Activated T-helper 17 cell treated with anti-CD3 and anti-CD28 coated beads, Interleukin-2, amount 50 U/mL, for 72 hours (primary cell): ENCODE measurements around the gene MATN4. TPM values are rescaled to one million over a fixed set of nuclear protein-coding genes. Genes with fewer than 3 reads are reported as not detected.
A peak's percentile ranks its signal among the peaks of the same experiment; 100 is the strongest.
"Not testable (repeated sequence)": the region's sequence is repeated elsewhere in the genome, so short reads cannot be mapped to it uniquely, and the experiment has no call there.

Experiments used
- ATAC-seq: fragments of 150-1000 bp; cut with Tn5 transposase; replicated peaks from 2 replicates; pipeline ENCODE4 v1.10.0; 2021; ENCODE audit warnings: mild to moderate bottlenecking, moderate library complexity
- H3K27ac Mint-ChIP-seq: one replicate; pipeline ENCODE4 v1.8.0; 2022; ENCODE audit warnings: mixed read lengths
- H3K27me3 Mint-ChIP-seq: one replicate; pipeline ENCODE4 v1.8.0; 2022; ENCODE audit warnings: mixed read lengths
- H3K36me3 Mint-ChIP-seq: one replicate; pipeline ENCODE4 v1.8.0; 2022; ENCODE audit warnings: low read depth, mild to moderate bottlenecking, mixed read lengths
- H3K4me1 Mint-ChIP-seq: one replicate; pipeline ENCODE4 v1.8.0; 2022; ENCODE audit warnings: mixed read lengths
- H3K4me3 Mint-ChIP-seq: one replicate; pipeline ENCODE4 v1.8.0; 2022; ENCODE audit warnings: mild to moderate bottlenecking, mixed read lengths
- H3K9me3 Mint-ChIP-seq: one replicate; pipeline ENCODE4 v1.8.0; 2022; ENCODE audit warnings: mixed read lengths
- total RNA-seq, 2 donors: library from RNA; stranded (reverse); gene quantifications; one replicate each; pipeline ENCODE4 v1.2.3, GENCODE V29; 2022

The MATN4 gene, protein sequence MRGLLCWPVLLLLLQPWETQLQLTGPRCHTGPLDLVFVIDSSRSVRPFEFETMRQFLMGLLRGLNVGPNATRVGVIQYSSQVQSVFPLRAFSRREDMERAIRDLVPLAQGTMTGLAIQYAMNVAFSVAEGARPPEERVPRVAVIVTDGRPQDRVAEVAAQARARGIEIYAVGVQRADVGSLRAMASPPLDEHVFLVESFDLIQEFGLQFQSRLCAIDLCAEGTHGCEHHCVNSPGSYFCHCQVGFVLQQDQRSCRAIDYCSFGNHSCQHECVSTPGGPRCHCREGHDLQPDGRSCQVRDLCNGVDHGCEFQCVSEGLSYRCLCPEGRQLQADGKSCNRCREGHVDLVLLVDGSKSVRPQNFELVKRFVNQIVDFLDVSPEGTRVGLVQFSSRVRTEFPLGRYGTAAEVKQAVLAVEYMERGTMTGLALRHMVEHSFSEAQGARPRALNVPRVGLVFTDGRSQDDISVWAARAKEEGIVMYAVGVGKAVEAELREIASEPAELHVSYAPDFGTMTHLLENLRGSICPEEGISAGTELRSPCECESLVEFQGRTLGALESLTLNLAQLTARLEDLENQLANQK
- under 1 TPM; 0.11 to 0.66 TPM for total RNA-seq

GRCh38 chr20:45308117-45308778, at the start of gene MATN4:
Gene MATN4 (minus strand): TSS chr20:45308299. CDS start chr20:45305582, 2,717 bp downstream.
- ATAC-seq, result no peak
- Mint-ChIP-seq H3K36me3 (no peaks in the 10 kb centered on the region), H3K27ac (no peak within 1 kb of the TSS), H3K27me3 (peaks cover 29% of the 10 kb centered on the region), H3K9me3 (no peaks in the 10 kb centered on the region), H3K4me3 (no peak within 1 kb of the TSS), H3K4me1 (peaks cover 12% of the 10 kb centered on the region)

DNA sequence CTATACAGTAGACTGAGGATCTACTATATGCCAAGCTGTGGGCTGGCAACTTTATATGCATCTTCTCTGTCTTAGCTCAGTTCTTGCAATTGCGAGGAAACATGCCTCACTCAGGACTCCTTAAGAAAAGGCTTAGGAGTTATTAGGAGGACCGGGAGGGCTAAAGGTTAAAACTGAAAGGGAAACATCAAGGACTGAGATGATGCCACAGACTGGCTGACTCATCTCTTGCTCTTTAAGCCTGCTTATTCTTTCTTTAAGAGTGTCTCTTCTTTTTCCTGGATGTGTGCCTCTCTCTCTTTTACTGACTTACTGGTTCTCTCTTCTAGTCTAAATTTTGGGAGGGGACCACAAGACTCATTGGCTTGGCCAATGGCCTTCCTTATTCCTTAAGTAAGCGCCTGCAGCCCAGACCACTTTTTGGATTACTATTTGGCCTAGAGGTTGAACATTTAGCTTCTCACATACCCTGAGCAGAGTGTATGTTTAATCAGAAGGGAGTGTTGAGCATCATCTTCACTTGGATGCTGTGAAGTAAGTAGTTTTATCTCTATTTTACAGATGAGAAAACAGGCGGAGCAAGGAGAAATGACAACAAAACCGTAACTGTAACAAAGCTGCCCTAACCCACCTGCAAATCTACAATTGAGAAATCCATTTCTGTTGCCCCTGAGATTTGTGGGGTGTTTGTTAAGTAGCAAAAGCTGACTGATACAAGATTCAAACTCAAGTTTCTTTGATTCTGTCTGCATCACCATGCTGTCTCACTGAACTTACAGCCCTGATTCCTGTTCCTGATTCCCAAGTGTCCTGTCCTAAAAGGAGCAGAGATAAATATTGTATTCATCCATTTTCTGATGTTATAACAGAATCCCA, 47.3 kb upstream of the MATN4 start:
- H3K36me3 Mint-ChIP-seq, result no peaks in the 10 kb centered on the region
- peak; percentile 82 for ATAC-seq
- no peaks in the 10 kb centered on the region for H3K27me3 Mint-ChIP-seq
- H3K9me3 Mint-ChIP-seq, result no peaks in the 10 kb centered on the region
- H3K27ac Mint-ChIP-seq, result peak overlapping the region; percentile 74
- peaks cover 31% of the 10 kb centered on the region for H3K4me1 Mint-ChIP-seq
- H3K4me3 Mint-ChIP-seq, result peak overlapping the region; percentile 71

GRCh38 chr20:45354423-45355208, 46.5 kb upstream of the MATN4 start:
- no peaks in the 10 kb centered on the region for H3K36me3 Mint-ChIP-seq
- H3K9me3 Mint-ChIP-seq, result no peaks in the 10 kb centered on the region
- no peaks in the 10 kb centered on the region for H3K27me3 Mint-ChIP-seq
- peaks cover 31% of the 10 kb centered on the region for H3K4me1 Mint-ChIP-seq
- H3K27ac Mint-ChIP-seq, result peak overlapping the region; percentile 74
- peak overlapping the region; percentile 71 for H3K4me3 Mint-ChIP-seq
- peak; percentile 75 for ATAC-seq

DNA sequence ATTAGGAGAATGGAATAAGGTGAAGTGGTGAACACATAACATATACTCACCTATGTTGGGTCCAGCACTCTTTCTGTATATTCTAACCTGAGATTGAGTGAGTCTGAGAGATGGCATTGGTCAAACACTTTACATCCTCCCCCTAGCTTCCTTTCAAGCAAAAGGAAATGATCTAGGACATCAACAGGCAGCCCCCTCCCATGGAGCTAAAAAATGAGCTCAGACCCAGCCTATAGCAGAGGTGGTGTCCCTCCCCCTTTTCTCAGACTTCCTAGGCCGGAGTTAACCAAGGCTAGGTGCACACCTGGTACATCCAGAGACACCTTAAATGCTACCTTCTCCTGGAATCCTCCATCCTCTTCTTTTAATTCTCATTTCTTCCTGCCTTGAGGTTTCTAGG, 45.6 kb upstream of the MATN4 start:
- Mint-ChIP-seq H3K27me3 (no peaks in the 10 kb centered on the region), H3K36me3 (no peaks in the 10 kb centered on the region), H3K9me3 (no peaks in the 10 kb centered on the region), H3K27ac (peak overlapping the region; percentile 74), H3K4me1 (peaks cover 31% of the 10 kb centered on the region), H3K4me3 (peak overlapping the region; percentile 71)
- ATAC-seq, result no peak

DNA sequence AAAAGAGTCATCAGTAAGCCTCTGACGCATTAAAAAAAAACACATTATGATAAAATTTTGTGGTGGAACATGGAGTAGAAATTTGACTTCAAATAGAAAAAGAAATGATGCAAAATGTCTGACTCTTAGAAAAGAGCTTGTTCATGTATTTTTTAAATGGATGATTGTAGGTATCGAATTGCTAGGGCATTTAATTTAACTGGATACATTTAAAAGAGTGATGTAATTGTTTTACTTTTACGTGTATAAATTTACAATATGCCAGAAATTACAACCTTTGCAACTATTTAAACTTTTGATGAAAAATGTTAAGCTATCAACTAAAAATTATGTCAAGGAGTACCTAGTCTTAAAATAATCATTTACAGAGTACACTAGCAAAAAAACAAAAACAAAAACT, 44.6 kb upstream of the MATN4 start:
- H3K4me1 Mint-ChIP-seq, result peaks cover 27% of the 10 kb centered on the region
- no peaks in the 10 kb centered on the region for H3K27me3 Mint-ChIP-seq
- ATAC-seq, result no peak
- no peaks in the 10 kb centered on the region for H3K9me3 Mint-ChIP-seq
- no peak overlapping the region for H3K27ac Mint-ChIP-seq
- no peak overlapping the region for H3K4me3 Mint-ChIP-seq
- peaks cover 1% of the 10 kb centered on the region for H3K36me3 Mint-ChIP-seq

GRCh38 chr20:45350795-45351194, 42.7 kb upstream of the MATN4 start:
- H3K36me3 Mint-ChIP-seq, result peaks cover 17% of the 10 kb centered on the region
- H3K27ac Mint-ChIP-seq, ATAC-seq, H3K27me3 Mint-ChIP-seq, H3K4me3 Mint-ChIP-seq, H3K9me3 Mint-ChIP-seq: not testable (repeated sequence)
- H3K4me1 Mint-ChIP-seq, result peaks cover 27% of the 10 kb centered on the region

DNA sequence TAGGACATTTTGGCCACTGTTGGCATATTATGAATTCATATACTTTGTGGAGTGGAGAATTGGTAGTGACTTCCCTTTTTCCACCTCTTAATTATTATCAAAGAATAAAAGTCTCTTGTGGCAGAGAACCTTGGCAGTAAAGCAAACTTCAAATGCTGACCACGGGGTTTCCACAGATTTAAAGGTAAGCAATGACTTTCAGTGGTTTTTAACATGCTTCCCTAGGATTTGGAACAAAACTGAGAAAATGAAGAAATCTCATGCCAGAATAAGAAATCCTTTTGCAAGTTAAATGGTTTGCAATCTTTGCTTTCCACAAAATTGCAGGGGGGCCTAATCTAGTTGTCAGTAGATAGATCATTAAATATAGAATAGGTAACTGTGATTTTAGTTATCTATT, 42.1 kb upstream of the MATN4 start:
- Mint-ChIP-seq H3K4me1 (peaks cover 25% of the 10 kb centered on the region), H3K27ac (no peak overlapping the region), H3K4me3 (no peak overlapping the region), H3K9me3 (no peaks in the 10 kb centered on the region), H3K27me3 (no peaks in the 10 kb centered on the region), H3K36me3 (peaks cover 17% of the 10 kb centered on the region)
- ATAC-seq, result no peak

- peak; percentile 82 for ATAC-seq
- H3K27ac Mint-ChIP-seq, result peak within 1 kb of the TSS; percentile 74
- peaks cover 8% of the 10 kb centered on the region for H3K4me1 Mint-ChIP-seq
- H3K9me3 Mint-ChIP-seq, result no peaks in the 10 kb centered on the region
- H3K4me3 Mint-ChIP-seq, result peak within 1 kb of the TSS; percentile 93
- peaks cover 30% of the 10 kb centered on the region for H3K36me3 Mint-ChIP-seq
- H3K27me3 Mint-ChIP-seq, result no peaks in the 10 kb centered on the region
Observed at GRCh38 chr20:45347936-45348778, 40.1 kb upstream of the MATN4 start, which contains the start of gene SDC4. Gene SDC4 (minus strand): TSS chr20:45348424. CDS start chr20:45348384, 40 bp downstream.

DNA sequence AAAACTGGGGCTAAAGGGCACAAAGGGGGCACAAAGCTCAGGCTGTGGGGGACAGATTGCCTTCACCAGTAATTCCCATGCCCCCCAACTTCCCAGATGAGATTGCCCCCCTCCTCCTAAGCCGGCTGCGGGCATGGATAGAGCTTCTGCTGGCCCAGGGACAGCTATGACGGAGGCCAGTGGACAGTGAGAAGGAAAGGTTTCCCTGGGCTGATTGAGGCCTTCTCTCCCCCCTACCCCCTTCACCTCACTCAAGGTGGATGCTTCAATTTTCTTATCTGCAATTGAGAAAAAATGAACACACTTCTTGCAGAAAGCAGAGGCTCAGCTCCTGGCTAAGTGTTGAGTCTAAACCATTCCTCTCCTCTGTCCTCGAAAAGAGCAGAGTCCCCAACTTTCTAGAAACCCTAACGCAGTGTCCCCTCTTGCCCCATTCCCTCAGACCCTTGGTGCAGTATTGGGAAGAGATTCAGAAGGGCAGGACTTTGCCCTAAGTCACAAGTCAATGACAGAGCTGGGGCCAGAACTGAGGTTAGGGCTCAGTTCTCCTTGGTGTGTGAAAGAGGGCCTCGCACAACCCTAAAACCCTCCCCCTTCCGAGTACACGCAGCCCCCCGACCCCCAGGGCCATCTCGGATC, 39.3 kb upstream of the MATN4 start:
- peak; percentile 17 for ATAC-seq
- H3K27me3 Mint-ChIP-seq, result no peaks in the 10 kb centered on the region
- H3K4me1 Mint-ChIP-seq, result peaks cover 8% of the 10 kb centered on the region
- H3K4me3 Mint-ChIP-seq, result peak overlapping the region; percentile 93
- peak overlapping the region; percentile 74 for H3K27ac Mint-ChIP-seq
- peaks cover 30% of the 10 kb centered on the region for H3K36me3 Mint-ChIP-seq
- no peaks in the 10 kb centered on the region for H3K9me3 Mint-ChIP-seq

DNA sequence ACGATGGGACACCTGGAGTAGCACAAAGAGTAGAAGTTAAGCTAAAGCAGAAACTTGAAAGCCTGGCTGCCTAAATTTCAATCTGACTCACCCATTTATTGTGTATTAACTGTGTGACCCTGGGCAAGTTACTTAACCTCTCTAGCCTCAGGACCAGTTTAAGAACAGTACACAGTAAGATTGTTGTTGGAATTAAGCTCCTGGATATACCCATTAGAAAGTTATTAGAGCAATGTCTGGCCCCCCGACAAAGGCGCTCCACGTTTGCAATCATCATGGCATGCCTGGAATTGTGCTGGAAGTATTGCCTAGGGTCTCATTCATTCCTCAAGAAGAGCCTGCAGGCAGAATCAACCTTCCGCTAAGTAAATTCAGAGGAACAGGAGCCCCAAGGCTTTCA, 38.8 kb upstream of the MATN4 start:
- Mint-ChIP-seq H3K27ac (peak overlapping the region; percentile 14), H3K4me1 (peaks cover 8% of the 10 kb centered on the region)
- peak; percentile 12 for ATAC-seq

DNA sequence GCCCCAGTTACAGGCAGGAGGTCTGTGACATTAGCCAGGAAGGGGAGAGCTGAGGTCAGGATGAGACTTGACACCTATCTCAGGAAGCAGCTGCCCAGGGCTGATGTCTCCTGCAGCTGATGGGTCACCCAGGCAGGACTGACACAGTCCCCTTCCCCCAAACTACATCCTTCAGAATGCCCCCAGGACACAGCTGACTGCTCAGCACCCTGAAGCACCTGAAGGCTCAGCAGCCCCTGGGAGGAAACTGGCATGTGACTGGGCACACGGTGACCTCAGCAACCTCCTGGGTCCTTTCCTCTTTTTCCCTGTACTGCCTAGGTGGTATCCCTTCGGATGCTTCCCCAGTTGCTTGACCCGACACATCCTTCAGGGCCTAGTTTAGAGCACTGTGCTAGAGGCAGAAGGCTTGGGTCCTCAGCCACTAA, 38.2 kb upstream of the MATN4 start:
- H3K27me3 Mint-ChIP-seq, result no peaks in the 10 kb centered on the region
- H3K4me3 Mint-ChIP-seq, result peak overlapping the region; percentile 93
- peak; percentile 38 for ATAC-seq
- H3K27ac Mint-ChIP-seq, result peak overlapping the region; percentile 14
- H3K9me3 Mint-ChIP-seq, result no peaks in the 10 kb centered on the region
- peaks cover 8% of the 10 kb centered on the region for H3K4me1 Mint-ChIP-seq
- peaks cover 34% of the 10 kb centered on the region for H3K36me3 Mint-ChIP-seq

More for the DNA sequence above, 38.8 kb upstream of the MATN4 start:
- H3K27me3 Mint-ChIP-seq, result no peaks in the 10 kb centered on the region
- H3K36me3 Mint-ChIP-seq, result peaks cover 30% of the 10 kb centered on the region
- no peaks in the 10 kb centered on the region for H3K9me3 Mint-ChIP-seq
- H3K4me3 Mint-ChIP-seq, result peak overlapping the region; percentile 93

GRCh38 chr20:45345104-45345936, 37.2 kb upstream of the MATN4 start:
- Mint-ChIP-seq H3K9me3 (no peaks in the 10 kb centered on the region), H3K4me1 (peaks cover 10% of the 10 kb centered on the region), H3K27ac (no peak overlapping the region)

More at GRCh38 chr20:45345104-45345936, 37.2 kb upstream of the MATN4 start:
- peak overlapping the region; percentile 93 for H3K4me3 Mint-ChIP-seq
- H3K27me3 Mint-ChIP-seq, result no peaks in the 10 kb centered on the region
- peaks cover 44% of the 10 kb centered on the region for H3K36me3 Mint-ChIP-seq
- ATAC-seq, result no peak
